GM21390 (cell line): Measurements from ENCODE around the gene HDAC8.
"Not testable (repeated sequence)": the region's sequence is repeated elsewhere in the genome, so short reads cannot be mapped to it uniquely, and the experiment has no call there.

Experiments
- ATAC-seq: cut with Tn5 transposase; IDR thresholded peaks from one replicate; pipeline ENCODE4 v1.9.1; 2021; ENCODE audit not compliant: unreplicated experiment

The HDAC8 gene

GRCh38 chrX:72461766-72462165 lies 110.9 kb downstream of the HDAC8 start:
- no peak for ATAC-seq

GRCh38 chrX:72461288-72461687 lies 111.4 kb downstream of the HDAC8 start:
- ATAC-seq: no peak

- no peak for ATAC-seq
Observed at GRCh38 chrX:72460715-72461114, 111.9 kb downstream of the HDAC8 start.

GRCh38 chrX:72449034-72449433 lies 123.6 kb downstream of the HDAC8 start:
- ATAC-seq: not testable (repeated sequence)

- not testable (repeated sequence) for ATAC-seq
Observed at GRCh38 chrX:72440764-72441163, 131.9 kb downstream of the HDAC8 start.

GRCh38 chrX:72436010-72436409 lies 136.6 kb downstream of the HDAC8 start:
- no peak for ATAC-seq

GRCh38 chrX:72430405-72430968 lies 142.2 kb downstream of the HDAC8 start:
- ATAC-seq: no peak

- no peak for ATAC-seq
Observed at GRCh38 chrX:72421797-72422196, 150.8 kb downstream of the HDAC8 start.

GRCh38 chrX:72409993-72410392 lies 162.7 kb downstream of the HDAC8 start:
- ATAC-seq: no peak

GRCh38 chrX:72408885-72409284 lies 163.8 kb downstream of the HDAC8 start:
- peak; percentile 78 for ATAC-seq

- ATAC-seq: not testable (repeated sequence)
Observed at GRCh38 chrX:72405136-72405535, 167.5 kb downstream of the HDAC8 start.

GRCh38 chrX:72402614-72403013 lies 170.0 kb downstream of the HDAC8 start:
- ATAC-seq: no peak

- no peak for ATAC-seq
Observed at GRCh38 chrX:72399816-72400215, 172.8 kb downstream of the HDAC8 start.

- no peak for ATAC-seq
Observed at GRCh38 chrX:72396117-72396516, 176.5 kb downstream of the HDAC8 start.

- ATAC-seq: no peak
Observed at GRCh38 chrX:72395237-72395636, 177.4 kb downstream of the HDAC8 start.

GRCh38 chrX:72394518-72395170 lies 178.0 kb downstream of the HDAC8 start:
- no peak for ATAC-seq

GRCh38 chrX:72393836-72394517 lies 178.7 kb downstream of the HDAC8 start:
- no peak for ATAC-seq

GRCh38 chrX:72392816-72393800 lies 179.5 kb downstream of the HDAC8 start:
- no peak for ATAC-seq

- no peak for ATAC-seq
Observed at GRCh38 chrX:72392042-72392441, 180.6 kb downstream of the HDAC8 start.

GRCh38 chrX:72387247-72387646 lies 185.4 kb downstream of the HDAC8 start:
- no peak for ATAC-seq

- ATAC-seq: no peak
Observed at GRCh38 chrX:72382202-72382595, 190.4 kb downstream of the HDAC8 start.
